T-helper 2 cell treated with Interferon-gamma antibody and Interleukin-4, amounts not matched to agents 5 μg/mL and 100 μg/mL, for 36 hours (primary cell): Measurements from ENCODE around the gene KCND2.

Experiments used
- DNase-seq: peaks from one replicate; pipeline ENCODE4 v3.0.0; 2021; ENCODE audit warnings: low spot score
- H3K27ac Mint-ChIP-seq: one replicate; pipeline ENCODE4 v1.8.0; 2021; ENCODE audit warnings: mild to moderate bottlenecking, mixed read lengths
- H3K27me3 Mint-ChIP-seq: one replicate; pipeline ENCODE4 v1.8.0; 2021; ENCODE audit warnings: low read depth, mixed read lengths
- H3K36me3 Mint-ChIP-seq: one replicate; pipeline ENCODE4 v1.8.0; 2021; ENCODE audit warnings: low read depth, mixed read lengths
- H3K4me1 Mint-ChIP-seq: one replicate; pipeline ENCODE4 v1.8.0; 2021; ENCODE audit warnings: low read depth, mixed read lengths
- H3K4me3 Mint-ChIP-seq: one replicate; pipeline ENCODE4 v1.8.0; 2022; ENCODE audit warnings: mild to moderate bottlenecking, moderate library complexity, mixed read lengths
- H3K9me3 Mint-ChIP-seq: one replicate; pipeline ENCODE4 v1.8.0; 2021; ENCODE audit warnings: mixed read lengths

KCND2 gene

DNA sequence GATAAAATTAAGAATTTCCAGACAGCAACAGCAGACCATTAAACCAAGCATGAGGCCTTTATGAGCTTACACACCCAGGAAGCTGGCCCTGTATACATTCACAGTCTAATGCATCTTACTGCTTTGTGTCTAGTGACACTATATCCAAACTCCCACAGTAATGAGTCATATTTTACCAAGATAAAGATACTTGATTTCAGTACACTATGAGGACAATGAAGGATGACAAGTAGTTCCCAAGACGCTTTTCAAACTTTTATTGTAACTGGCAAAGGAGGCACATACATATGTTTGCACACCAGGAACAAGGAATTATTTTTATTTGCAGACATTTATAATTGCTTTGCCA lies 437.0 kb downstream of the KCND2 start:
- DNase-seq, result no peak
- Mint-ChIP-seq H3K36me3 (no peaks in the 10 kb centered on the region), H3K9me3 (no peaks in the 10 kb centered on the region), H3K27me3 (no peaks in the 10 kb centered on the region), H3K4me1 (no peaks in the 10 kb centered on the region), H3K27ac (no peak overlapping the region), H3K4me3 (no peak overlapping the region)

DNA sequence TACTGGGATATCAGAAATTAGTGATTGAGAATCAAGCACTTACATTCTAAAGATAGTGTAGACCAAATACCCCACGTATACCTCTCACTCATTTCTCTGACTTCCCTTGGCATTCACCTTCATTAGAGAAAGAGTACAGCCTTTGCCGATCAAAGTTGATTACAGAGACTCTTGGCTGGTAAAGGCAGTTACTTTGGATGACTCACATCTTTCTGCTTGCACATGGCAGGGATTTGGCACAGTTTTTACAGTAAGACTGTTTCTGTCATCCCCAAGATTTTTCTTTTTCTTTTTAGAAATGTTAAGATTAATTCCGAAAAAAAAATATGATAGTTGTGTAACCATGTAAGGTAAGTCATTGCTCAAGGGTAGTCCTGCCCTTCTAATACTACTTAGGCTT lies 442.0 kb downstream of the KCND2 start:
- H3K4me3 Mint-ChIP-seq, result no peak overlapping the region
- DNase-seq, result no peak
- no peaks in the 10 kb centered on the region for H3K4me1 Mint-ChIP-seq
- H3K27ac Mint-ChIP-seq, result no peak overlapping the region
- H3K9me3 Mint-ChIP-seq, result no peaks in the 10 kb centered on the region
- H3K36me3 Mint-ChIP-seq, result no peaks in the 10 kb centered on the region
- H3K27me3 Mint-ChIP-seq, result no peaks in the 10 kb centered on the region

DNA sequence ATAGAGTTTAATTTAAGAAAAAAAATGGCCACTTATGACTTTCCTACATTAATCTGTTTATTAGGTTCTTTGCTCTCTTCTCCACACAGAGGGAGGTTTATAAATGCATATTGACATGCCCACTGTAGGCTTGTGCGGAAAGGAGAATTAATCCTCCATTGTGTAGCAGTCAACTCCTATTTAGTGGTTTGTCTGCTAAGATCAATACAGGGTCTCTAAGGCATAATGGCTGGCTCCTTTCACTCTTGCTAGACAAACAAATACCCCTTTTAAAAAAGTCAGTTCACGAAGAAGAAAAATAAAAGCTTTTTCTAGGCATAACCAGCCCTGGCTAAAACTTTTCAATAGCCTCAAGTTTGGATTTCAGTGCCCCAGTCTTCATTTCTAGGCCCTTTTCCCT lies 443.3 kb downstream of the KCND2 start:
- no peak for DNase-seq
- Mint-ChIP-seq H3K27me3 (no peaks in the 10 kb centered on the region), H3K4me3 (no peak overlapping the region), H3K9me3 (no peaks in the 10 kb centered on the region), H3K27ac (no peak overlapping the region), H3K36me3 (no peaks in the 10 kb centered on the region), H3K4me1 (no peaks in the 10 kb centered on the region)

DNA sequence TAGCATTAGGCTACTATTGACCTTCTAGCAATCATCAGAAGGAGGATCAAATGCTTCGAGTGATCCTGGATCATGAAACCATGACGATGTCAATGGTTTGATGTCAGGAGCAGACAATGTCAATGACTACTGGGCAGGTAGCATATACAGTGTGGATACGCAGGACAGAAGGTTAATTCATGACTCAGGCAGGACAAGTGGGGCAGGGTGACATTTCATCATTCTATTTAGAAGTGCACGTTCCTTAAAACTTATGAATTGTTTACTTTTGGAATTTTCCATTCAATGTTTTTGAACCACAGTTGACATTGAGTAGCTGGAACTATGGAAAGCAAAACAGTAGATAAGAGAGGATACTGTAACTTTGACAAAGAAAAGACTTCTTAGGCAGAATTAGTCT lies 444.2 kb downstream of the KCND2 start:
- no peak overlapping the region for H3K4me3 Mint-ChIP-seq
- no peaks in the 10 kb centered on the region for H3K4me1 Mint-ChIP-seq
- H3K27me3 Mint-ChIP-seq, result no peaks in the 10 kb centered on the region
- no peak for DNase-seq
- H3K27ac Mint-ChIP-seq, result no peak overlapping the region
- no peaks in the 10 kb centered on the region for H3K36me3 Mint-ChIP-seq
- no peaks in the 10 kb centered on the region for H3K9me3 Mint-ChIP-seq

DNA sequence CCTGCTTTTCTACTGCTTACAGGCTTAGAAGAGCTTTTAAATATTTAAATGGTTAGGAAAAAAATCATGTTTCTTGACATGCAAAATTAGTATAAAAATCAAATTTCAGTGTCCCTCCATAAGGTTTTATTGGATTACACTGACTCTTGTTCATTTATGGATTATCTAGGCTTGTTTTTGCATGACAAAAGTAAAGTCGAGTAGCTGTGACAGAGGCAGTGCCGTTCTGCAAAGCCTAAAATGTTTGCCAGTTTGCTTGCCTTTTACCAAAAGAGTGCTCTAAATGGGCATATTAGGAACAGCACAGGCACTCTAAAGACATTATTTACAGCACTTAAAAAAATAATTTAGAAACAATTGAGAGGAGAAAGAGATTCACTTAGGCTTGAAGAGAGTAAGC lies 445.4 kb downstream of the KCND2 start:
- no peaks in the 10 kb centered on the region for H3K9me3 Mint-ChIP-seq
- no peak for DNase-seq
- H3K36me3 Mint-ChIP-seq, result no peaks in the 10 kb centered on the region
- no peak overlapping the region for H3K4me3 Mint-ChIP-seq
- H3K27me3 Mint-ChIP-seq, result no peaks in the 10 kb centered on the region
- H3K27ac Mint-ChIP-seq, result no peak overlapping the region
- no peaks in the 10 kb centered on the region for H3K4me1 Mint-ChIP-seq

DNA sequence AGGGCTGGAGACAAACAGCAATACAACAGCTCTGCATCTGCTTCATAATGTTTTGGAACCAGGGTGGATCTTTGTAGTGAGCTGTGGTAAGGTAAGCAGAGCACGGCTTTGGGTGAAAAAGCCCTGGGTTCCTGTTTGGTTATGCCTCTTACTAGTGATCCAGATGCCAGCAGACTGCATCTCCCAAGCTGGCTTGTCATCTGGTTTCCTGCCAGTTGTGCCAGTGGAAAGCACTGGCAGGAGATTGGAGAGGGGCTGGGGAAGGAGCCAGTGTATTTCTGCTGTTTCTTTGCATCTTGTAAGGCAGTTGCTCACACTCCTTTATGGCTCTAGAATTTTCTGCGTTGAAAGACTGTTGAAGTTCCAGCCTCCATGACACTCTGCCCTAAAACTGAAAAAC lies 447.3 kb downstream of the KCND2 start:
- Mint-ChIP-seq H3K27ac (no peak overlapping the region), H3K9me3 (no peaks in the 10 kb centered on the region), H3K4me1 (no peaks in the 10 kb centered on the region), H3K4me3 (no peak overlapping the region), H3K36me3 (no peaks in the 10 kb centered on the region), H3K27me3 (no peaks in the 10 kb centered on the region)
- DNase-seq, result no peak

DNA sequence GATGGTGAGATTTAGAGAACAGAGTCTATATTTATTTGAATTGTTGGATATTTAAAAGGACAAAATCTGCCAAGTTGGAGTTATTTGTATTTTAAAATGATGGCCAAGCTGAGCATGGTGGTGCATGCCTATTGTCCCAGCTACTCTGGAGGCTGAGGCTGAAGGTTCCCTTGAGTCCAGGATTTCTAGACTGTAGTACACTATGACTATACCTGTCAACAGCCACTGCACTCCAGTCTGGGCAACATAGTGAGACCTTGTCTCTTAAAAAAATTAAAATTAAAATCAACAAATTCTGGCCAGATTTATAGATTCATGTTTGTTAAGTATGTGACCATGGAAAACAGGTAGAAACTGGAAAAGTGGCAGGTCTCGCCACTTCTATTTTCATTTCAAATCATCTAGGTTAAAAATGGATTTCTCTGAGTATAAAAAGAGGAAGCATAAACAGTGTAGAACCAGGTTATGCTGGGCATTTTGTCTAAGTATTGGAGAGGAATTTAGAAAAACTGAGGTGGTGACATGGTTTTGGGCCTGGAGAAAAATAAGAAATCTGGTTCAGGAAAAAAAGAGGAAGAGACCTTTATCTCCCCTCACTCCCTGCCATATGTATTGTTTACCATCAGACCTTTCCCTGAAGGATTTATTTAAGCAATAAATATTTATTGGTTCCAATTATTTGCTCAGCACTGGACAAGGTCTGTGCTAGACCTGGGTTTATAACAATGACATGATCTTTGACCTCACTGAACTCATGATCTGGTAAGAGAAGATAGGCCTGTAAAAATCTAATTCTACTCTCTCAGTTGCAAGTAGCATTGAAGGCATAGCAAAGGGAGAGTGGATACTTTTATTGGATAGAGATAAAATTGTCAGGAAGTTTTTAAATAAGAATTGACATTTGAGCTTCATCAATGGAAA lies 450.8 kb downstream of the KCND2 start:
- no peak overlapping the region for H3K27ac Mint-ChIP-seq
- no peaks in the 10 kb centered on the region for H3K27me3 Mint-ChIP-seq
- no peaks in the 10 kb centered on the region for H3K4me1 Mint-ChIP-seq
- H3K9me3 Mint-ChIP-seq, result no peaks in the 10 kb centered on the region
- H3K36me3 Mint-ChIP-seq, result no peaks in the 10 kb centered on the region
- DNase-seq, result no peak
- H3K4me3 Mint-ChIP-seq, result no peak overlapping the region

DNA sequence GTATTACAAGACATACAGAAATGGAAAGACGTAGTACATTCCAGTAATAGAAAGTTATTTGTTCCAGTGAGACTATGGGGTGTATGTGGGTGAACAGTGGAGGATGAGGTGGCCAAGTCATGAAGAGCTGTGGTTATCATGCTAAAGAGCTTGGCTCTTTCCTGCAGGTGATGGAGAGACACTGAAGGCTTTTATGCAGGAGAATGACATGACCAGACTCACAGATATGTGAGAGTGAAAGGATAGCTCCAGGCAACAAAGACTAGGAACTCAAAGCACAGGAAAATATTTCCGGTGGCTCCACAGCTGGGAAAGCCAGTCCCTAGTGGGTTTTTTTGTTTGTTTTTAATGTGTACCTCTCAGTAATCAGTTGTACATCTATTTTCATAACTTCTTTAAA lies 451.5 kb downstream of the KCND2 start:
- Mint-ChIP-seq H3K36me3 (no peaks in the 10 kb centered on the region), H3K4me1 (no peaks in the 10 kb centered on the region)

DNA sequence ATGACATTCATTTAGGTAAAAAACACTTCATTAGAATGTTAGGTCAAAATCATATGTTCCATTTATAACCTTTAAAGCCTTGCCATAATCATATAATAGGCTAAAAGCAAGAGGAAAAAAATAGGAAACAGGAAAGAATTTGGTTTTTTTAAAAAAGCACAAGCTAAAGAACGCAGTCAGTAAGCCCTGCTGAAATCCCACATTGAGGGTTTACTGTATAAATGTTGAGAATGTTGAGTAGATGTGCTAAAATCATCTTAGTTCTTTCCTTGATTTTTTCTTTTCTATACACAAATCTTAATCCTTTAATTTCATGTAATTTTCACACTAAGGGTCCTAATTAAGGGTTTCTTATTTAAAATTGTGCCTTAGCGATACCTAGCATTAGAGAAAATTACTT lies 452.0 kb downstream of the KCND2 start:
- Mint-ChIP-seq H3K27me3 (no peaks in the 10 kb centered on the region), H3K36me3 (no peaks in the 10 kb centered on the region), H3K4me1 (no peaks in the 10 kb centered on the region), H3K9me3 (no peaks in the 10 kb centered on the region), H3K27ac (no peak overlapping the region), H3K4me3 (no peak overlapping the region)
- DNase-seq, result no peak

More for the DNA sequence above, 451.5 kb downstream of the KCND2 start:
- no peak overlapping the region for H3K4me3 Mint-ChIP-seq
- H3K27me3 Mint-ChIP-seq, result no peaks in the 10 kb centered on the region
- DNase-seq, result no peak
- H3K27ac Mint-ChIP-seq, result no peak overlapping the region
- H3K9me3 Mint-ChIP-seq, result no peaks in the 10 kb centered on the region

DNA sequence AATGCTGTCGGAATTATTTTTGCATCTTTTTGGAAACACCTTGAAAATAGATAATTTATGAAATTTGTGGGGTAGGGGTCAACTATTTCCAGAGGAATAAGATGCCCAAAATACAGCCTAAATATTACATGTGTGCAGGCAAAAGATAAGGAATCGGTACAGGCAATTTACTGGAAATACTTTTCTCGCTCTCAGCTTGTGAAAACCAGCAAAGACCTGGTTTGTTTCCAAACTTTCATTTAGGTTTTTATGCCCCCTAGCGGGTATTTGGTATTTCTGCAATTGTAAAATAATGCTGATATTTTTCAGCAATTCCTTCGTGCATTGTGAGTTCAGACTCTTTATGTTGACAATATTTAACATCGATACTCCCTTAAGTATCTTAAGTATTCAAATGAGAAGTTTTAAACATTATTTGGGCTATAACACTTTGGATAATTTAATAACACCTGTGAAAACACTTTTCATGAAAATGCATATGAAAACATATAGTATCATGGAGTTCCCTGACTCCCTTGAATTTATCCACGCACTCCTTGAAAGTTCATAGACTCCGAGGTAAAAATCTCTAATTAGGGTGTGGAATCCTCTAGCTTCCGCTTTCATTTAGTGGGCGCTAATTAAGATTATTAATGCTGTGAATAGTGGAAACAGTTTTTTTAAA lies 452.5 kb downstream of the KCND2 start:
- Mint-ChIP-seq H3K9me3 (no peaks in the 10 kb centered on the region), H3K4me1 (no peaks in the 10 kb centered on the region), H3K27me3 (no peaks in the 10 kb centered on the region), H3K4me3 (no peak overlapping the region), H3K36me3 (no peaks in the 10 kb centered on the region), H3K27ac (no peak overlapping the region)
- DNase-seq, result no peak

DNA sequence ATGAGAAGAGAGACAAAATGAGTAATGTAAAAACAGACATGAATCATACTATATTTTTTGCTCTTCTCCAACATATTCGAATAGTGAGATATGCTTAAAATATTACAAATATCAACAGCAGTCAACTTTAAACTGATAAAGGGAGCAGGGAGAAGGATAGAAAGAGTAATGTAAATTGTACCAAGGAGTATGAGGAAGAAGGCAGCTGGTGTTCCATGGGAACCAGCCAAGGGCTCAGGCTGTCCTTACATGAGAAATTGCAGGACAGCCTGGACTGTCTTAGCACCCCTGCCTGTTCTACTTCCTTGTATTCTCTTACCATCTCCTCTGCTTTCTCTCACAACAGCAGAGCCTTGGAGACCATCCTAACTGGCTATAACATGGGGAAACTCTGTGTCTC lies 456.3 kb downstream of the KCND2 start:
- H3K4me1 Mint-ChIP-seq, result no peaks in the 10 kb centered on the region
- H3K9me3 Mint-ChIP-seq, result no peaks in the 10 kb centered on the region
- no peaks in the 10 kb centered on the region for H3K36me3 Mint-ChIP-seq
- no peak for DNase-seq
- no peak overlapping the region for H3K4me3 Mint-ChIP-seq
- H3K27ac Mint-ChIP-seq, result no peak overlapping the region
- H3K27me3 Mint-ChIP-seq, result no peaks in the 10 kb centered on the region

DNA sequence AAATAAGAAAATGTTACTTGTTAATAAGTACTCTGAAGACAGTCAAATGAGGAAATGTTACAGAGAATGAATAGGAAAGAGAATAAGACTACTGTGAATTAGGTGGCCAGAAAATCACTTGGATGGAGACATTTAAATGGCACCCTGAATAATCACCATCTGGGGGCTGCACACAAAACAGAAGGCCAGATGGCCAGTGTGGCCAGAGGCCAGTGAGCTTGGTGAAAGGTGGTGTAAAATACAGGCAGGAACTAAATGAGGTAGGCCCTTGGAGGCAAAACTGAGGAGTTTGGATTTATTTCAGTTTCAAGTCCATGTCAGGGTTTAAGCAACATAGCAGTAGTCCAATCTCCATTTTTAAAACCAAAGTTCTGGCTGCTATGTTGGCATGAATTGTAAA lies 458.3 kb downstream of the KCND2 start:
- Mint-ChIP-seq H3K4me1 (no peaks in the 10 kb centered on the region), H3K27ac (no peak overlapping the region), H3K9me3 (no peaks in the 10 kb centered on the region), H3K36me3 (no peaks in the 10 kb centered on the region), H3K4me3 (no peak overlapping the region), H3K27me3 (no peaks in the 10 kb centered on the region)
- DNase-seq, result no peak

DNA sequence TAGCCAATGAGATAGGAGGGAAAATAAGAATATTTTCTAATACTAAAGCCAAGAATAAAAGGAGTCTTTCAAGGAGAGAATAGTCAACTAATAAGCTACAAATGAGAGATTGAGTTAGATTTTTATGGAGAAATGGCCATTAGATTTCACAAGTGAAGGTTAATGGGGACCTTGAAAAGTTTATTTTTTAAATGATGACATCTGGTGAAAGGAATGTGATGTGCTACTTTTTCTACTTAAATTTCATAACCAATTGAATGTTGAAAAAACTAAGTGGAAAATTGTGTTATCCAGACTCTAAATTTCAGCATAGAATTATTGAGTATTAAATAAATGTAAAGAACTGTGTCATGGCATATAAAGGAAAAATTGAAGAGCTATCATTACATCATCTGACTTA lies 459.3 kb downstream of the KCND2 start:
- Mint-ChIP-seq H3K27ac (no peak overlapping the region), H3K9me3 (no peaks in the 10 kb centered on the region), H3K4me3 (no peak overlapping the region), H3K4me1 (no peaks in the 10 kb centered on the region), H3K27me3 (no peaks in the 10 kb centered on the region), H3K36me3 (no peaks in the 10 kb centered on the region)
- no peak for DNase-seq

DNA sequence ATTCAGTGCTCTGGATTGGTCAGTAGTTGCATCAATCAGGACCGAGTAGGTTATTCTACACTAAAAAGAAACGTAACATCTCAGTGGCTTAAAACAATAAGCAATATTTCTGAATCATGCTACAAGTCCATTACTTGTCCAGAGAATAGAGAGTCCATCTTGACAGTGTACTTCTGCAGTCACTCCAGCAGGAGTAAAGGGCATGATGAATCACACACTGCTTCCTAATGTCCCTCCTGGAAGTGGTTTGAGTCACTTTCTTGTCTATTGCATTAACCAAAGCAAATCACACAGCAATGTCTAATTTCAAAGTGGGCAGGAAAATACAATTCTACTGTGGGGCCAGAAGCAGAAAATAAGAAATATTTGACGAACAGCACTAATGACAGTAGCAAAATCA lies 460.2 kb downstream of the KCND2 start:
- H3K4me3 Mint-ChIP-seq, result no peak overlapping the region
- no peak for DNase-seq
- H3K9me3 Mint-ChIP-seq, result no peaks in the 10 kb centered on the region
- no peak overlapping the region for H3K27ac Mint-ChIP-seq
- no peaks in the 10 kb centered on the region for H3K36me3 Mint-ChIP-seq
- H3K27me3 Mint-ChIP-seq, result no peaks in the 10 kb centered on the region
- no peaks in the 10 kb centered on the region for H3K4me1 Mint-ChIP-seq

DNA sequence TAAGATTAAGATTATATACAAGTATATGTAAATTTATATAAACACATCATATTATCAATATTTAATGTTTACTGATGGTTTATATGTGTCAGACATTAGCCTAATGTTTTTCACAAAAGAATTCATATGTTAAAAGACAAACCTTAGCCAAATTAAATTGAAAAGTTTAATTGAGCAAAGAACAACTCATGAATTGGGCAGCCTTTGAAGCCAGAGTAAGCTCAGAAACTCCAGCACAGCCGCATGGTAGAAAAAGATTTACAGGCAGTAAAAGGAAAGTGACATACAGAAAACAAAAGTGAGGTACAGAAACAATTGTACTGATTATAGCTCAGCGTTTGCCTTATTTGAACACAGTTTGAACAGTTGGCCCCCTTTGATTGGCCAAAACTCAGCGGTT lies 460.9 kb downstream of the KCND2 start:
- no peaks in the 10 kb centered on the region for H3K36me3 Mint-ChIP-seq
- no peak overlapping the region for H3K27ac Mint-ChIP-seq
- H3K4me1 Mint-ChIP-seq, result no peaks in the 10 kb centered on the region
- no peak for DNase-seq
- H3K4me3 Mint-ChIP-seq, result no peak overlapping the region
- no peaks in the 10 kb centered on the region for H3K9me3 Mint-ChIP-seq
- H3K27me3 Mint-ChIP-seq, result no peaks in the 10 kb centered on the region
